ENCODE data around the gene RUNX2. TPM values are rescaled to one million over a fixed set of nuclear protein-coding genes. Genes with fewer than 3 reads are reported as not detected.

The RUNX2 gene
- total RNA-seq, 3 donors from 2014 or later: 2.7 to 7.3 (median 7.2) TPM

DNA sequence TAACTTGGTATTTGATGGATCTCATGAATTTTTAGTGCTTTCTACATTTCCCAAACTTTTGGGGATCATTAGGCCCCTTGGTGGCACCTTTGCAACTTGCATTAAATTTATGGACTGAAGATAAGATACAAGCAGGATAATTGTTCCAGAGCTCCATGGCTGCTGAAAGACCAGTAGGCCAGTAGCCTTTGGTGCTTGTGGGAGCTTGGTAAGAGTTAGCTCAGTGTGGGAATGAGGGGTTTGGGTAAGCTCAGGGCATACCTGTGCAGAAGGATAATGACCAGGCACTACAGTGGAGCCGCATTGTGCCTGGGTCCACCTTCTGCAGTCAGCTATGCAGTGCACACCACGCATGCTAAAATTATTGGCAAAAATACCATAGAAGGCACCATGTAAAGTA, 290.1 kb downstream of the RUNX2 start:
- no peaks in the 10 kb centered on the region for H3K9me3 ChIP-seq
- intact Hi-C loops (cut with DNase I; ENCODE audit: low total_unique reads): no loop called here
- H3K27ac ChIP-seq: no peak overlapping the region
- H3K4me1 ChIP-seq: no peaks in the 10 kb centered on the region
- no peaks in the 10 kb centered on the region for H3K27me3 ChIP-seq
- H3K36me3 ChIP-seq: no peaks in the 10 kb centered on the region
- TF ChIP-seq POLR2A (IDR thresholded peaks at IDR 0.05) (no peak), POLR2AphosphoS5 (IDR thresholded peaks at IDR 0.05) (no peak), CTCF (IDR thresholded peaks at IDR 0.05) (no peak)
- H3K4me3 ChIP-seq: no peak overlapping the region
- DNase-seq (ENCODE audit: low spot score in 2 of 2): no peak

DNA sequence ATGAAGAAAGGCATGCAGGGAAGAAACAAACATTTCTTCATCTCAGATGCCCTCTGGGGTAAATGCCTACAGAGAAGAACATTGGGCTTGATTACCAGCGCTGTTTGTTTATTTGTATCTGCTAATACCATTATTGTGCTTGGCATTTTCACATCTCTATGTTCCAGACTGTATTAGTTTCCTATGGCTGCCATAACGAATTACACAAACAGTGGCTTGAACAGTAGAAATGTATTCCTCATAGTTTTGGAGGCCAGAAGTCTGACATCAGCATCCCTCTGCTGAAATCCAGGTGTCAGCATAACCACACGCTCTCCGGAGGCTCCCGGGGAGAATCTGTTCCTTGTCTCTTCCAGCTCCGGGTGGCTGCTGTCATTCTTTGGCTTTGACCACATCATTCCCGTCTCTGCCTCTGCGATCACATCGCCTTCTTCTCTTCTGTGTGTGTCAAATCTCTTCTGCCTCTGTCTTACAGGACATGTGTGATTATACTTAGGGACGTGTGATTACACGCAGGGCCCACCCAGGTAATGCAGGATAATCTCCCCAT, 291.2 kb downstream of the RUNX2 start:
- intact Hi-C loops (cut with DNase I; ENCODE audit: low total_unique reads): no loop called here
- H3K4me3 ChIP-seq: no peak overlapping the region
- TF ChIP-seq CTCF (IDR thresholded peaks at IDR 0.05) (no peak), POLR2AphosphoS5 (IDR thresholded peaks at IDR 0.05) (no peak), POLR2A (IDR thresholded peaks at IDR 0.05) (no peak)
- no peaks in the 10 kb centered on the region for H3K9me3 ChIP-seq
- H3K27me3 ChIP-seq: no peaks in the 10 kb centered on the region
- no peaks in the 10 kb centered on the region for H3K36me3 ChIP-seq
- H3K27ac ChIP-seq: no peak overlapping the region
- no peaks in the 10 kb centered on the region for H3K4me1 ChIP-seq
- no peak for DNase-seq (ENCODE audit: low spot score in 2 of 2)

DNA sequence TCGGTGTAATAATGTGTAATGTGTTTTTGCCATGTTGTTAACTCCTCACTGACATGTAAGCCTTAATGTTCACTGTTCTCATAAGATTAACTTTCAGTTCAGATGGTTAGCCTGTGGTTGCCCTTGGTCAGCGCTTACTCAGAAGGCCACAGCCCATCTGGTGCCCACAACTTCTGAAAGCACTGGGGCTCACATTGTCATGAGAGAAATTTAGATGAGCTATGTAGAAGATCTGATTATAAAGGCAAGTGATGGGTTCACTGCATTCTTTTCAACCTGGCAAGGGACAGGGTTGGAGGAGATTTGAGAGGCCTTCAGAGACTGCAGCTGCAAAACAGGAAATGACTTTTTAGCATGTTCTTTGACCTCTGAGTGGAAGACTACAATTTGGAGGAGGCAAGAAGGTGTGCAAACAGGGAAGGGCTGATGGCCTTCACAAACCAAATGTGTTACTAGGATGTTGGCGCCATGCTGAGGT, 291.9 kb downstream of the RUNX2 start:
- H3K9me3 ChIP-seq: no peaks in the 10 kb centered on the region
- no peak overlapping the region for H3K4me3 ChIP-seq
- H3K4me1 ChIP-seq: no peaks in the 10 kb centered on the region
- H3K36me3 ChIP-seq: no peaks in the 10 kb centered on the region
- no peak overlapping the region for H3K27ac ChIP-seq
- intact Hi-C loops (cut with DNase I; ENCODE audit: low total_unique reads): loop anchor here (1.0 kb wide), 1 partner anchor 34 kb away; no protein-coding TSS in a partner anchor
- no peak for TF ChIP-seq POLR2A (IDR thresholded peaks at IDR 0.05)
- TF ChIP-seq CTCF (IDR thresholded peaks at IDR 0.05): no peak
- no peak for TF ChIP-seq POLR2AphosphoS5 (IDR thresholded peaks at IDR 0.05)
- DNase-seq (ENCODE audit: low spot score in 2 of 2): no peak
- no peaks in the 10 kb centered on the region for H3K27me3 ChIP-seq

DNA sequence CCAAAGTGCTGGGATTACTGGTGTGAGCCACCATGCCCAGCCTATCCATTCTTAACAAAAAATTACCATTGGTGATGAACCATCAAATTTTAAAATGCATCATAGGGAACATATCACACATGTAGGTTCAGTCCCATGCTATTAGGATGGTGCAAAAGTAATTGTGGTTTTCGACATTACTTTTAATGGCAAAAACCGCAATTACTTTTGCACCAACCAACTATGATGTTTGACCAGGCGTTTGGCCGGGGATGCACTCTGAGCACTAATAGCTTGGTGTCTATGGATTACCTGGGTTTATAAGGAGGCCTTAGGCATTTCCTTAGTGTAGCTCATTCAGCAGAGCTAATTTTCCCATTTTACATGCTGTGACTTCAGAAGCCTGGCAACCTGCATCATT, 296.1 kb downstream of the RUNX2 start:
- no peak for TF ChIP-seq CTCF (IDR thresholded peaks at IDR 0.05)
- no peak for TF ChIP-seq POLR2AphosphoS5 (IDR thresholded peaks at IDR 0.05)
- no peak for TF ChIP-seq POLR2A (IDR thresholded peaks at IDR 0.05)
- no peaks in the 10 kb centered on the region for H3K27me3 ChIP-seq
- H3K36me3 ChIP-seq: no peaks in the 10 kb centered on the region
- intact Hi-C loops (cut with DNase I; ENCODE audit: low total_unique reads): no loop called here
- DNase-seq (ENCODE audit: low spot score in 2 of 2): no peak
- no peak overlapping the region for H3K27ac ChIP-seq
- H3K4me1 ChIP-seq: no peaks in the 10 kb centered on the region
- H3K4me3 ChIP-seq: no peak overlapping the region
- no peaks in the 10 kb centered on the region for H3K9me3 ChIP-seq

DNA sequence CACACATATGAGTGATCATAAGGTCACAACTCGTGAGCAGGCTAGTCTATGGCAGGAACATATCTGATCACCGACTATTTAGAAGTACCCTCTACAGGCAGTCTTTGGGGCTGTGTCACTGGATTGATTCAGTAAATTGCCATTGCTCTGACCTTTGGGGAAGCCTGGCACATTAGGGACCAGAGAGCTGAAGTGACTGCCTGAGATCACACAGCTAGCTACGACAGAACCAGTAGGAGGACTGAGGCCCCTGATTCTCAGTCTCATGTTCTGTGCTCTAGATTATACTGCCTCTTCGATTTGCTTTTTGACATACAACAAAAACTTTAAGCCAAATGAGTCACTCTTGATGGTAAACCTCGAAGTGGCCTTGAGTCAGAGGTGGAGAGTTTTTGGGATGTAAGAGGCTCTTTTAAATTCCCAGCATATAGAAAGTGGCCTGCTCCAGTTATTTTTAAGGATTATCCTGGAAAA, 297.1 kb downstream of the RUNX2 start:
- Histone ChIP-seq H3K27ac (no peak overlapping the region), H3K9me3 (no peaks in the 10 kb centered on the region), H3K27me3 (no peaks in the 10 kb centered on the region), H3K36me3 (no peaks in the 10 kb centered on the region), H3K4me1 (no peaks in the 10 kb centered on the region), H3K4me3 (no peak overlapping the region)
- TF ChIP-seq POLR2AphosphoS5 (IDR thresholded peaks at IDR 0.05): no peak
- no peak for TF ChIP-seq CTCF (IDR thresholded peaks at IDR 0.05)
- TF ChIP-seq POLR2A (IDR thresholded peaks at IDR 0.05): no peak
- intact Hi-C loops (cut with DNase I; ENCODE audit: low total_unique reads): no loop called here
- DNase-seq (ENCODE audit: low spot score in 2 of 2): no peak

Measured in breast epithelium (tissue), 4 donors.